ENCODE data around the gene KIAA1217.
A peak's percentile ranks its signal among the peaks of the same experiment; 100 is the strongest.
"Not testable (repeated sequence)": the region's sequence is repeated elsewhere in the genome, so short reads cannot be mapped to it uniquely, and the experiment has no call there.

Gene KIAA1217

GRCh38 chr10:24476913-24477701 is 268.2 kb downstream of the KIAA1217 start:
- no peak for DNase-seq

GRCh38 chr10:24477915-24478314 is 269.0 kb downstream of the KIAA1217 start:
- no peak for DNase-seq

GRCh38 chr10:24479806-24480205 is 270.9 kb downstream of the KIAA1217 start:
- DNase-seq: no peak

DNA sequence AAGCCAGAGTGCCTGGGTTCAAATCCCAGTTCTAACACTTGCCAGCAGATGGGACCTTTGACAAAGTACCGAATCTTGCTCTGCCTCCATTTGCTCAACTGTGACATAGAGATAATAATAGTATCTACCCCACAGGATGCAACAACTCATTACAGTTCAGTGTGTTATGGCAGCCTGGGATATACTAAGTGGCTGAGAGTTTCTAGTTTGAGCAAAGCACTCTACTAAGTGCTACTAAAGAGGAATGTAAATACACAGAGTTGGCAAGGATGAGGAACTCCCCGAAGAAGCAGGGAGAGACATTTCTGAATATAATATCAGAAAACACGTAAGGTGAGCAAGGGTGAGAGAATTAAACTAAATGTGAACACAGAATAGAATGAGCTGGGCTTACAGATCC is 271.5 kb downstream of the KIAA1217 start:
- no peak for DNase-seq

GRCh38 chr10:24481241-24481640 is 272.3 kb downstream of the KIAA1217 start:
- no peak for DNase-seq

DNA sequence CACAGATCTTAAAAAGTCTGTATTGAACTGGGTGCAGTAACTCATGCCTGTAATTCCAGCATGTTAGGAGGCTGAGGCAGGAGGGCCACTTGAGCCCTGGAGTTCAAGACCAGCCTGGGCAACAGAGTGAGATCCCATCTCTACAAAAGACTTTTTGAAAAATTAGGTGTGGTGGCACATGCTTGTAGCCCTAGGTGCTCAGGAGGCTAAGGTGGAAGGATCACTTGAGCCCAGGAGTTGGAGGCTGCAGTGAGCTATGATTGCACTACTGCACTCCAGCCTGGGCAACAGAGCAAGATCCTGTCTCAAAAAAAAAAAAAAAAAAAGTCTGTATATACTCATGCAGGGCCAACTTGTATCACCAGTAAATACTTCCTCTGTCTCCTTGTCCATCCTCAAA is 273.8 kb downstream of the KIAA1217 start:
- not testable (repeated sequence) for DNase-seq

DNA sequence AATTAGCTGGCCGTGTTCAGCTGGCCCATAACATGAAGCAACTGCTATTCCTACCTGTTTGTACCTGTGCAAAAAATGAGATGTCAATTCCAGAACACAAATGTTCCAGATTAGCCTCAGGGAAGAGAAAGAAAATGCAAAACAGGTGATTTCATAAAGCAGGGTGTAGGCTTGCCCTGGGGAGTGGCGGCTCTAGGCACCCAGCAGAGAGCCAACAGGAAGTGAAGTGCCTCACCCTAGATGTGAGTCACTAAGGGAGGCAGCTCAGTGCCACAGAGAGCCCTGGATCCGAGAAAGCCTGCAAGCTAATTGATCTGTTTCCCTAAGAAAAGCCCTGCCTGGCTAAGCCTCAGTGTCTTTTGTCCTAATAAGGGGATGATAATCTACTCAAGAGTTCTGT is 274.8 kb downstream of the KIAA1217 start:
- DNase-seq: peak; percentile 94

GRCh38 chr10:24484771-24485170 is 275.8 kb downstream of the KIAA1217 start:
- DNase-seq: no peak

DNA sequence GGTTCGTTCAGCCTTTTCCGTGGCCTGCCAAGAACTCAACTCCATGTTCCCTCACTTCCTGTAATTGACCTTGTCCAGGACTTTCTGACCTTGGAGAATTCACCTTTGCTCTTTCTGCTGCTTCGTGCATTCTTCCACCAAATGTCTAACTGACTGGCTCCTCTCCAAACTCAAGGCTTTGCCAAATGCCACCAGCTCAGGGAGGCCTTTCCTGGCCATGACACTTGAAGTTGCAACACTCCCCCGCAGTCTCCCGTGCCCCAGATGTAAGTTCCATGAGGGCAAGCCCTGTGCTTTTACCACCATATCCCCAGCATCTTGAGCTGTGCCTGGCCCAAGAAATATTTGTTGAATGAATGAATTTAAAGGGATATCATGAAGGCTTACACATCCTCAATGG is 276.4 kb downstream of the KIAA1217 start:
- no peak for DNase-seq

GRCh38 chr10:24488631-24489030 is 279.7 kb downstream of the KIAA1217 start:
- DNase-seq: no peak

GRCh38 chr10:24493165-24493564 is 284.2 kb downstream of the KIAA1217 start:
- DNase-seq: no peak

GRCh38 chr10:24494236-24494635 is 285.3 kb downstream of the KIAA1217 start:
- no peak for DNase-seq

GRCh38 chr10:24494777-24495176 is 285.8 kb downstream of the KIAA1217 start:
- no peak for DNase-seq

- DNase-seq: no peak
These were observed 286.9 kb downstream of the KIAA1217 start for GRCh38 chr10:24495666-24496460.

DNA sequence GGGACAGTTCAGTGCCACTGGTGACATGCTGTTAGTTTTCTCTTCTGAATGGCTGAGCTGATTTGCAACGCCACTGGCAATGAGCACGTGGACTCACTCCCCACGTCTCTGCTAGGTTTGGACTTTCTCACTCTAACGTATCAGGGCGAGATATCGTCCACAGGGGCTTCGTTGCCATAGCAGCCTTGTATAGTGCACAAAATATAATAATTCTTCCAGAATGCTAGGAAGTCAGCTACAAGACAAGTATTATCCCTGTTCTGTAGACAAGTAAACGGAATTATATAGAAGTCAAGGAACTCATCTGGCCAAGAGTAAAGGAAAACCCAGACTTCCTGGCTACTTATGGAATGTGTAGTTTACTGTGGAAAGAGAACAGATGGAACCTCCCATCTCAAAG is 288.0 kb downstream of the KIAA1217 start:
- no peak for DNase-seq

- no peak for DNase-seq
These were observed 292.2 kb downstream of the KIAA1217 start for GRCh38 chr10:24501056-24501711.

DNA sequence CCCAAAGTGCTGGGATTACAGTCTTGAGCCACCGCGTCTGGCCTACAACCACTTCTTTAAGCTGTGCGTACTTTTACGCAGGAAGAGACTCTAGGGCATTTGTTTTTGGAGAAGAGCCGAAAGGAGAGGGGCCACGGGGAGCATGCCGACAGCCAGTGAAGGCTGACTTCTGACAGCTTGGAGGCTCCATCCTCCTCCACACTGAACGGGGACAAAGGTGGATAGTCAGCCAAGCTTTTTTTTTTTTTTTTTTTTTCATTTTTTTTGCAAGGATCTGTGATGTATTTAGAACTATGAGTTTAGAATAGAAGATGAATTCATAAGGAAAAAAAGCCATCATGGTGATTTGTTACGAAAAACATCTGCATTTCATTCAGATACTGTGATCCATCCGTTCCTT is 293.1 kb downstream of the KIAA1217 start:
- DNase-seq: no peak

- no peak for DNase-seq
These were observed 294.0 kb downstream of the KIAA1217 start for GRCh38 chr10:24502801-24503460.

DNA sequence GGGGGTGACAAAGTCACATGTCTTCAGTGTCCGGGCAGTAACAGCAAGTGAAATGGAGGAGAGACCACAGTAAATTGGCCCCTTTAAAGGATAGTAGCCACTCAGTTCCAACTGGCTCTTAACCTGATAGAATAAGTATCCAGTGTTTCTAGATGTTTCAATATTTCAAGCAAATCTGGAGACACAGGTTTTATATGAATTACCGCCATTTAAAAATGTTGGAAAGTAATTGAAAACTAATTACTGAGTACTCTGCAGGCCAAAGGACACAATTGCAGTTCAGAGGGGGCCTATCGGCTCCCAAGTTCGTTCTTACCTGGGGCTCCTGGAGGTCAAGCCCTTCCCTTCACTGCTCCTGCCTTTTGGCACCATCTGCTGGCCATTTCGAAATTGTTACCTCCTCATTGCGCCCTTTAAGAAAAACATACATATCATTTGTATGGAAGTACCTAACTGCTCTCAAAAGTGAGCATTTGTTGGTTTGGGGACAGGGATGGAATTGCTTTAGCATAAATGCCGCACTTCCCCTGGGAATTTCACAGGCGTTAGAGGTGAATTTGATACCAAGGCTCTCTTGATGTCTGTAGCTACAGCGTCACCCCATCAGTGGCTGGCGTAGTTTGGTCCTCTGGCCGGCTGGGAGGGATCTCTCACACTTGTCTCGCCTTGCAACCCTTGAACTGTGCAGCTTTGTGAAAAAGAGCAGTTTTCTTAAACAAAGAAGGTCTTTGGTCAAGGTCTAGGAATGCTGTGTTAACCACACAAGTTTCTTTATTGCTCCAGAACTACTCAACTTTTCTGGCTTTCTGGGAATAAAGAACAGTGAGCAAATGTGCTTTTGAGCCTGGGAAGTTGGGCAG is 294.8 kb downstream of the KIAA1217 start:
- DNase-seq: no peak

DNA sequence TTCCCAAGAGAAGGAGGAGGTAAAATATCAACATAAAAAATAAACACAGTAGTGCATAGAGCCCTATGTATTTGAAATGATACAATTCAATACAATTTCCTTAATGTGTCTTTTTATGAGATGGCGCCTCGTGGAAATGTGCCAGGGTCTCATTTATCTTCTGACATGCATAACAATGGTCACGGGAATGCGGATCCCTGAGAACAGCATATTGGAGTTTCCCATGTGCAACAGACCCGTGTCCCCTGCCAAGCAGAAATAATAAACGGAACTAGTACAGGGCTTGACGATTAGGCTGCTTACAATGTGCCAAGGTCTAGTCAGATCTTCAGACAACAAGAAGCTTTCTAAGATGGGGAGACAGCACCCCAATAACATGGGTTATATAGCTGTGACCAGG is 296.8 kb downstream of the KIAA1217 start:
- DNase-seq: no peak

DNA sequence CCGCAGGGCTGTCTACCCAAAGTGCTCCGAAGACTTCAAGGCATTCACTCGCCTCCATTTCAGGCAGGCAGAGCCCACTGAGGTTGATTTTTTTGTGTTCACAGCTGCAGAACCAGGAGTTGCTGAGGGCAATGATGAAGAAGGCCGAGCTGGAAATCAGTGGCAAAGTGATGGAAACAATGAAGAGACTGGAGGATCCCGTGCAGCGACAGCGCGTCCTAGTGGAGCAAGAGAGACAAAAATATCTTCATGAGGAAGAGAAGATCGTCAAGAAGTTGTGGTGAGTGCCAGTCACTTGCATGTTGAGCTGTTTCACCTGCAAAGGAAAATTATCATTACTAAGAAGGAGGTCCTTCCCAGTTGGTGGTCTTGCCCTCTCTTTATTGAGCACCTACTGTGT is 304.2 kb downstream of the KIAA1217 start:
- no peak for DNase-seq

DNA sequence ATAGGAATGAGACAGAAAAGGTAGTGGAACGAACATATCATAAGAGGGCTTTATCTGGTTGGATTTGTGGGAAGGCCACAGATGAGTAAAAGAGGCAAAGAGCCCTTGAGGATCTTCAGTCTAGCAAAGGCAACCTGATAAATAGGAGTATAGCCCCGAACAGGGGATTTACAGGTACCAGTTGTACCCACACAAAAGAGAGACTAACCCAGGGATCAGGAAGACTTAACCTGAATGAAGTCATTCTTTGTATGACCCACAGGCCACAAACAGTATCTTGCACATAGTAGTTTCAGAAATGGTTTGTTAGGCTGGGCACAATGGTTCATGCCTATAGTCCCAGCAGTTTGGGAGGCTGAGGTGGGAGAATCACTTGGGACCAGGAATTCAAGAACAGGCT is 306.5 kb downstream of the KIAA1217 start:
- DNase-seq: no peak
